Karpas-422 (cell line): ENCODE data around the gene TBC1D10A. TPM values are rescaled to one million over a fixed set of nuclear protein-coding genes. Genes with fewer than 3 reads are reported as not detected.

Experiments
- DNase-seq: peaks from one replicate; pipeline ENCODE4 v3.0.0-alpha.2; 2015
- H2AFZ ChIP-seq: fragments of 200-600 bp; sonication (generic); 2 replicates; pipeline ENCODE4 v1.6.1; 2014; ENCODE audit warnings: antibody characterized with exemption, low read length, mixed read lengths
- H3K27ac ChIP-seq: fragments of 200-600 bp; sonication (generic); 2 replicates; pipeline ENCODE4 v1.5.1; 2014; ENCODE audit warnings: mild to moderate bottlenecking, low read length, moderate library complexity
- H3K27me3 ChIP-seq: fragments of 200-600 bp; sonication (generic); 2 replicates; pipeline ENCODE4 v1.6.1; 2014; ENCODE audit warnings: low read length, mixed read lengths
- H3K36me3 ChIP-seq: fragments of 200-600 bp; sonication (generic); 2 replicates; pipeline ENCODE4 v1.6.1; 2014; ENCODE audit warnings: low read length, mixed read lengths; ENCODE audit not compliant: insufficient read depth
- H3K4me1 ChIP-seq: fragments of 200-600 bp; sonication (generic); 2 replicates; pipeline ENCODE4 v1.6.1; 2014; ENCODE audit warnings: mild to moderate bottlenecking, low read length, mixed read lengths
- H3K4me2 ChIP-seq: fragments of 200-600 bp; sonication (generic); 2 replicates; pipeline ENCODE4 v1.6.1; 2014; ENCODE audit warnings: low read length, low read depth, mild to moderate bottlenecking; ENCODE audit not compliant: poor library complexity, severe bottlenecking
- H3K4me3 ChIP-seq: fragments of 200-600 bp; sonication (generic); 2 replicates; pipeline ENCODE4 v1.5.1; 2014; ENCODE audit warnings: mild to moderate bottlenecking, antibody characterized with exemption, low read length, mixed read lengths
- H3K79me2 ChIP-seq: fragments of 200-600 bp; sonication (generic); 2 replicates; pipeline ENCODE4 v1.6.1; 2014; ENCODE audit warnings: mild to moderate bottlenecking, low read length, mixed read lengths
- H3K9ac ChIP-seq: fragments of 200-600 bp; sonication (generic); 2 replicates; pipeline ENCODE4 v1.6.0; 2014; ENCODE audit warnings: low read length
- H3K9me2 ChIP-seq: fragments of 200-600 bp; sonication (generic), shearing (Covaris generic); replicated peaks from 2 replicates; pipeline ENCODE4 v1.6.0; 2014; ENCODE audit warnings: mild to moderate bottlenecking, low read length, moderate library complexity; ENCODE audit not compliant: insufficient read depth
- H3K9me3 ChIP-seq: fragments of 300-700, 200-600 bp; sonication (generic); 2 replicates; pipeline ENCODE4 v1.6.1; 2014; ENCODE audit warnings: low read length, mixed read lengths
- H4K20me1 ChIP-seq: fragments of 200-600 bp; sonication (generic); 2 replicates; pipeline ENCODE4 v1.6.1; 2014; ENCODE audit warnings: mild to moderate bottlenecking, antibody characterized with exemption, low read length, low read depth; ENCODE audit not compliant: insufficient read depth
- total RNA-seq: library from RNA; depleted of rRNA; stranded (reverse); fragments of >200 nt; shearing (Covaris generic); gene quantifications from 2 replicates; pipeline ENCODE4 v1.2.3, GENCODE V29; 2014; ENCODE audit warnings: low replicate concordance

The TBC1D10A gene
- total RNA-seq, 1 experiment from 2014 or later, result 7.6 TPM

- Histone ChIP-seq H3K4me2 (peak overlapping the region; percentile 88), H3K79me2 (no peaks in the 10 kb centered on the region), H3K4me1 (peaks cover 43% of the 10 kb centered on the region), H2AFZ (no peak overlapping the region), H3K27ac (no peak overlapping the region), H3K4me3 (peak overlapping the region; percentile 88; the same call in 1 of the 2 replicates), H3K9ac (peak overlapping the region; percentile 80), H4K20me1 (peaks cover 4% of the 10 kb centered on the region; the same call in 1 of the 2 replicates), H3K27me3 (no peaks in the 10 kb centered on the region), H3K36me3 (no peaks in the 10 kb centered on the region), H3K9me3 (no peaks in the 10 kb centered on the region), H3K9me2 (no peaks in the 10 kb centered on the region)
- peak; percentile 94 for DNase-seq
Measured at GRCh38 chr22:30287648-30288418, 38.9 kb downstream of the TBC1D10A start.

GRCh38 chr22:30286813-30287647 is 39.7 kb downstream of the TBC1D10A start:
- H2AFZ ChIP-seq, result no peak overlapping the region
- H3K27ac ChIP-seq, result no peak overlapping the region
- no peaks in the 10 kb centered on the region for H3K9me2 ChIP-seq
- H3K27me3 ChIP-seq, result no peaks in the 10 kb centered on the region
- no peaks in the 10 kb centered on the region for H3K9me3 ChIP-seq
- H3K9ac ChIP-seq, result no peak overlapping the region
- peaks cover 4% of the 10 kb centered on the region; the same call in 1 of the 2 replicates for H4K20me1 ChIP-seq
- no peak overlapping the region for H3K4me2 ChIP-seq
- no peaks in the 10 kb centered on the region for H3K36me3 ChIP-seq
- H3K4me1 ChIP-seq, result peaks cover 35% of the 10 kb centered on the region
- peak; percentile 89 for DNase-seq
- H3K79me2 ChIP-seq, result no peaks in the 10 kb centered on the region
- H3K4me3 ChIP-seq, result no peak overlapping the region

DNA sequence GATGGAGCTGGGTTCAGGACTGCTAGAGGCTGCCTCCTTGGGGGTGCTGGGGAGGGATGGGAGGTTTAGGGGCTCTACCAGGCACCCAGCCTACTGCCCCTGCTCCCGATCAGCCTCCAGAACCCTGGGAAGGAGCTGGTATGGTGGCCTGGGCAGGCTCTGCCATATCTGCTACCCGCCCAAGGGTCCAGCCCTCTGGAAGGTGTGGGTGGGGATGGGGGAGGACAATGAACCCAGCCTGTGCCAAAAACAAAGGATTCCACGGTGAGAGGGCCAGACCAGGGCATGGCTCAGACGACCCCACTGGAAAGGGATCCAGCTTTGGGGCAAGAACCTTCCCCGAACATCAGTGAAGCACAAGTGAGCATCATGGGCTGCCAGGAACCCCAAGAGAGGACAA is 40.4 kb downstream of the TBC1D10A start:
- H3K4me2 ChIP-seq, result no peak overlapping the region
- H3K4me3 ChIP-seq, result no peak overlapping the region
- H3K4me1 ChIP-seq, result peaks cover 28% of the 10 kb centered on the region
- H2AFZ ChIP-seq, result no peak overlapping the region
- no peaks in the 10 kb centered on the region for H3K9me3 ChIP-seq
- DNase-seq, result no peak
- H3K79me2 ChIP-seq, result no peaks in the 10 kb centered on the region
- H3K27ac ChIP-seq, result no peak overlapping the region
- H4K20me1 ChIP-seq, result peaks cover 4% of the 10 kb centered on the region; the same call in 1 of the 2 replicates
- H3K9ac ChIP-seq, result no peak overlapping the region
- H3K9me2 ChIP-seq, result no peaks in the 10 kb centered on the region
- H3K36me3 ChIP-seq, result no peaks in the 10 kb centered on the region
- H3K27me3 ChIP-seq, result no peaks in the 10 kb centered on the region

GRCh38 chr22:30285846-30286200 is 40.9 kb downstream of the TBC1D10A start:
- H2AFZ ChIP-seq, result no peak overlapping the region
- H3K4me2 ChIP-seq, result no peak overlapping the region
- DNase-seq, result no peak
- H3K79me2 ChIP-seq, result no peaks in the 10 kb centered on the region
- peaks cover 4% of the 10 kb centered on the region; the same call in 1 of the 2 replicates for H4K20me1 ChIP-seq
- peaks cover 23% of the 10 kb centered on the region for H3K4me1 ChIP-seq
- no peaks in the 10 kb centered on the region for H3K36me3 ChIP-seq
- H3K9me3 ChIP-seq, result no peaks in the 10 kb centered on the region
- no peaks in the 10 kb centered on the region for H3K27me3 ChIP-seq
- H3K27ac ChIP-seq, result no peak overlapping the region
- H3K9me2 ChIP-seq, result no peaks in the 10 kb centered on the region
- no peak overlapping the region for H3K9ac ChIP-seq
- no peak overlapping the region for H3K4me3 ChIP-seq

DNA sequence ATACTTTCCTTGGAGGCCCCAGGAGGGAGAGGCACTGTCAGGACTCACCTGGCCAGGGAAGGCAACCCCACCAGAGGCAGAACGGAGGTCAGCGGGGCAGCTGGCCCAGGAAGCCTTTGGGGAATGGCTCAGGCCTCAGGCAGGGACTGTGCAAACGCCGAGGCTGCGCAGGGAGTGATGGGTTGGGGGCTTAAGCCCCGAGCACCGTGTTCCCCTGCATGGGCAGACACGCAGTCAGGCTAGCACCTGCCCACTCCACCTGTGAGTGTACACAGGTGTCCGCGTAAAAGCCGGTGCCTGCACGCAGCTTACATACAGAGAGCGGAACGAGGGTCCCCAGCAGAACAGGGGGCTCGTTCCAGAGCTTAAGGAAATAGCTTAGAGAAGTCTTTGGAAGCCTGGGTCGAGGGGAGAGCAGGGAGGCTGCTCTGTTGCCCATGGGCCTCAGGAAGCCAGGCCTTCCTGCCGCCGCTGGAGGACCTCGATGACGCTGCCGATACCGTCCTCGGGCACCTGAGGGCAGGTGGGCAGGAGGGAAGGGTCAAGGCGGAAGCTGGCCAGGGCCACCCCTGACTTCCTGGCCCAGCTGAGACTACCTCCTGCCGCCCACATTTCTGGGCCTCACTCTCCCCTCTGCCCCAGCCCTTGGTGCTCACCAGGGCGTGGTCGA is 41.4 kb downstream of the TBC1D10A start:
- Histone ChIP-seq H3K9me2 (no peaks in the 10 kb centered on the region), H4K20me1 (peaks cover 4% of the 10 kb centered on the region; the same call in 1 of the 2 replicates), H3K4me3 (no peak overlapping the region), H3K4me2 (no peak overlapping the region), H3K79me2 (no peaks in the 10 kb centered on the region), H3K9ac (no peak overlapping the region), H3K36me3 (no peaks in the 10 kb centered on the region), H3K4me1 (peaks cover 18% of the 10 kb centered on the region), H3K9me3 (no peaks in the 10 kb centered on the region), H2AFZ (no peak overlapping the region), H3K27me3 (no peaks in the 10 kb centered on the region), H3K27ac (no peak overlapping the region)
- DNase-seq, result no peak

DNA sequence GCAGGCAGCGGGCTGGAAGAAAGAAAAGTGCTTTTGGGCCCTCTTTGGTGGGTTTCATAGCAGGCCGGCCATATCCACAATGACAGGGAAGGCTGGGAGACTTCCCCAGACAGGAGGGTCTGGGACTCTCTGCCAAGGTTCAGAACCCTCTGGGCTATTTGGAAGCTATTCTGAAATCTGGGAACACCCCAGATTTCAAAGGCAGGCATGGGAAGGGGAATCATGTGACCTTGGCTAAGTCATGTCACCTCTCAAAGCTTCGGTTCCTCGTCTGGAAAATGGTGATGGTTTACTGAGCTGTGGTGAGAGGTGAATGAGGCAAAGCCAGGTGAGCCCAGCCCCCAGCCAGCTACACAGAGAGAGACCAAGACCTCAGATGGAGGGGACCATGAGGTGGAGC is 42.1 kb downstream of the TBC1D10A start:
- Histone ChIP-seq H2AFZ (no peak overlapping the region), H3K9me2 (no peaks in the 10 kb centered on the region), H3K9ac (no peak overlapping the region), H3K4me2 (no peak overlapping the region), H3K36me3 (no peaks in the 10 kb centered on the region), H3K4me3 (no peak overlapping the region), H3K27ac (no peak overlapping the region), H3K79me2 (no peaks in the 10 kb centered on the region), H3K9me3 (no peaks in the 10 kb centered on the region), H3K4me1 (peaks cover 12% of the 10 kb centered on the region), H3K27me3 (no peaks in the 10 kb centered on the region), H4K20me1 (peaks cover 4% of the 10 kb centered on the region; the same call in 1 of the 2 replicates)
- DNase-seq, result no peak

- Histone ChIP-seq H4K20me1 (peaks cover 4% of the 10 kb centered on the region; the same call in 1 of the 2 replicates), H2AFZ (no peak overlapping the region), H3K9me2 (no peaks in the 10 kb centered on the region), H3K36me3 (no peaks in the 10 kb centered on the region), H3K79me2 (no peaks in the 10 kb centered on the region), H3K4me3 (no peak overlapping the region), H3K4me2 (no peak overlapping the region), H3K4me1 (peaks cover 11% of the 10 kb centered on the region), H3K27ac (no peak overlapping the region), H3K27me3 (no peaks in the 10 kb centered on the region), H3K9ac (no peak overlapping the region), H3K9me3 (no peaks in the 10 kb centered on the region)
- no peak for DNase-seq
Measured at GRCh38 chr22:30284172-30284571, 42.6 kb downstream of the TBC1D10A start.

DNA sequence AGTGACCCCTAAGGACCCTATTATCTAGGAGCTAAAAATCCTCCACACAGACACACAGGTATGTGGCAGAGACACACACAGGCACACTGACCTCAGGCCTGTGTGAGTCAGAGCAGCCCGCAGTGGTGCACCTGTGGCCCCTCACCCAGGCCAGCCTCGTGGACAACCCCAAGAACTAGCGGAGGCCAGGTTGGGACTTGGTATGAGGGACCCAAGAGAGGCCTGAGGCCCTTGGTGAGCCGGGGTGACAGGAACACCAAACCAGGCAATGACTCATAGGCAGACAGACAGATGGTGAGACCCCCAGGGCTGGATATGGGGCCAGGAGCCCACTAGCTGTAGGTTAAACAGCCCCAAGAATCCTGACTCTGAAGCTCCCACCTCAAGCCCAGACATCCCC is 43.4 kb downstream of the TBC1D10A start:
- Histone ChIP-seq H3K4me2 (no peak overlapping the region), H4K20me1 (peaks cover 4% of the 10 kb centered on the region; the same call in 1 of the 2 replicates), H3K27ac (no peak overlapping the region), H2AFZ (no peak overlapping the region), H3K4me3 (no peak overlapping the region), H3K27me3 (no peaks in the 10 kb centered on the region), H3K79me2 (no peaks in the 10 kb centered on the region), H3K9ac (no peak overlapping the region), H3K9me2 (no peaks in the 10 kb centered on the region), H3K36me3 (no peaks in the 10 kb centered on the region), H3K4me1 (peaks cover 5% of the 10 kb centered on the region), H3K9me3 (no peaks in the 10 kb centered on the region)
- DNase-seq, result no peak
